HCT116 (cell line): Measurements from ENCODE around the gene NT5DC2. TPM values are rescaled to one million over a fixed set of nuclear protein-coding genes. Genes with fewer than 3 reads are reported as not detected.

Experiments used
- ATAC-seq: fragments of 200-7000 bp; cut with Tn5 transposase; 2 replicates; pipeline ENCODE4 v1.9.1; 2020; ENCODE audit warnings: mild to moderate bottlenecking, moderate library complexity
- BruUV-seq: library from RNA; stranded (reverse); fragments of 400-500 nt; replicated peaks from 2 replicates; lab custom pipeline; 2021; lab: Mats Ljungman, UMichigan
- CTCF ChIA-PET: fragments of 300-600 bp; sonication (Branson Sonifier 250); formaldehyde crosslinking; loops from one replicate; lab custom pipeline; 2021; ENCODE audit warnings: antibody characterized with exemption; lab: Charles Lee
- POLR2A ChIA-PET: fragments of 300-600, 350-600 bp; sonication (Branson Sonifier 250); formaldehyde crosslinking; loops from one replicate; lab custom pipeline; 2021; ENCODE audit warnings: antibody characterized with exemption; lab: Charles Lee
- RAD21 ChIA-PET, 2 experiments: fragments of 300-600 bp; sonication (Branson Sonifier 250); formaldehyde crosslinking; loops; one replicate each; lab custom pipeline; 2023; ENCODE audit warnings: low total read pairs in 2 of 2; ENCODE audit not compliant: uncharacterized antibody in 2 of 2, unreplicated experiment in 2 of 2, low non-redundant PET in 1 of 2; lab: Charles Lee
- DNase-seq: peaks from one replicate; pipeline ENCODE4 v3.0.0-alpha.2; 2010; ENCODE audit warnings: low read depth, low spot score
- H2AFZ ChIP-seq: fragments of 200-600 bp; shearing (Covaris generic), sonication (generic); 2 replicates; pipeline ENCODE4 v1.6.1; 2017; ENCODE audit warnings: low read depth, mixed run types, mixed read lengths, antibody characterized with exemption, low read length; ENCODE audit not compliant: poor library complexity, severe bottlenecking
- H3K27ac ChIP-seq: 2 replicates; pipeline ENCODE4 v1.5.1; 2012; ENCODE audit warnings: low read depth, low read length
- H3K27me3 ChIP-seq: fragments of 200-600 bp; sonication (generic); 2 replicates; pipeline ENCODE4 v1.6.1; 2016; ENCODE audit warnings: mixed run types, low read length, mixed read lengths; ENCODE audit not compliant: insufficient read depth
- H3K36me3 ChIP-seq, 2 experiments: fragments of 200-500 bp in 1 of 2; fragments of 200-600 bp in 1 of 2; sonication (Bioruptor generic) in 1 of 2; sonication (generic) in 1 of 2; 2 replicates each; pipeline versions ENCODE4 v1.5.1 to v1.6.1; 2014 to 2016; ENCODE audit warnings: low read length in 2 of 2, inconsistent platforms in 1 of 2, mixed read lengths in 1 of 2, mixed run types in 1 of 2; ENCODE audit not compliant: insufficient read depth in 2 of 2, control insufficient read depth in 1 of 2
- H3K4me1 ChIP-seq, 2 experiments: fragments of 200-600 bp in 1 of 2; sonication (generic) in 1 of 2; 2 replicates each; pipeline versions ENCODE4 v1.5.1 to v1.6.1; 2012 to 2017; ENCODE audit warnings: low read length in 2 of 2, inconsistent platforms in 1 of 2, mild to moderate bottlenecking in 1 of 2, mixed read lengths in 1 of 2, mixed run types in 1 of 2, moderate library complexity in 1 of 2; ENCODE audit not compliant: insufficient read depth in 2 of 2, control insufficient read depth in 1 of 2
- H3K4me2 ChIP-seq: fragments of 200-600 bp; sonication (generic); 2 replicates; pipeline ENCODE4 v1.6.1; 2017; ENCODE audit warnings: mixed run types, low read length, mixed read lengths
- H3K4me3 ChIP-seq, 2 experiments: fragments of 200-600 bp in 1 of 2; sonication (generic) in 1 of 2; replicated peaks in 1 of 2; 2 replicates each; pipeline ENCODE4 v1.5.1; 2011 to 2016; ENCODE audit warnings: low read length in 2 of 2, control low read depth in 1 of 2, low read depth in 1 of 2, mild to moderate bottlenecking in 1 of 2, mixed read lengths in 1 of 2, mixed run types in 1 of 2
- H3K79me2 ChIP-seq: fragments of 200-600 bp; sonication (generic); 2 replicates; pipeline ENCODE4 v1.6.1; 2017; ENCODE audit warnings: mild to moderate bottlenecking, mixed run types, low read length, moderate library complexity, mixed read lengths; ENCODE audit not compliant: insufficient read depth
- H3K9ac ChIP-seq: fragments of 200-600 bp; sonication (generic); 2 replicates; pipeline ENCODE4 v1.6.1; 2016; ENCODE audit warnings: low read length, mixed read lengths
- H3K9me2 ChIP-seq: fragments of 200-600 bp; sonication (generic), shearing (Covaris generic); 2 replicates; pipeline ENCODE4 v1.6.1; 2017; ENCODE audit warnings: mixed run types, mild to moderate bottlenecking, moderate library complexity; ENCODE audit not compliant: insufficient read depth
- H3K9me3 ChIP-seq, 2 experiments: fragments of 200-500 bp in 1 of 2; fragments of 200-600 bp in 1 of 2; sonication (Bioruptor generic) in 1 of 2; sonication (generic) in 1 of 2; 2 replicates each; pipeline ENCODE4 v1.6.1; 2014 to 2017; ENCODE audit warnings: low read length in 2 of 2, mixed read lengths in 2 of 2, inconsistent platforms in 1 of 2, low read depth in 1 of 2, mild to moderate bottlenecking in 1 of 2, mixed run types in 1 of 2, moderate library complexity in 1 of 2; ENCODE audit not compliant: control insufficient read depth in 1 of 2, insufficient read depth in 1 of 2
- H4K20me1 ChIP-seq: fragments of 200-600 bp; sonication (generic), shearing (Covaris generic); 2 replicates; pipeline ENCODE4 v1.6.1; 2017; ENCODE audit warnings: mixed run types, mild to moderate bottlenecking, moderate library complexity; ENCODE audit not compliant: insufficient read depth
- CEBPB ChIP-seq: IDR thresholded peaks from 2 replicates; pipeline ENCODE4 v1.6.1; 2012; ENCODE audit warnings: low read depth
- CTCF ChIP-seq, 3 experiments: fragments of 200-600 bp in 1 of 3; sonication (generic) in 1 of 3; IDR thresholded peaks in 2 of 3; conservative IDR thresholded peaks in 1 of 3; 2 replicates each; pipeline ENCODE4 v1.5.1; 2012 to 2017; ENCODE audit warnings: low read depth in 2 of 3, low read length in 2 of 3, antibody characterized with exemption in 1 of 3, borderline replicate concordance in 1 of 3, control low read depth in 1 of 3, mild to moderate bottlenecking in 1 of 3, mixed read lengths in 1 of 3, mixed run types in 1 of 3, moderate library complexity in 1 of 3; ENCODE audit not compliant: insufficient read depth in 1 of 3
- ELF1 ChIP-seq: IDR thresholded peaks from 2 replicates; pipeline ENCODE4 v1.6.1; 2012; ENCODE audit warnings: low read depth, borderline replicate concordance
- MAX ChIP-seq: IDR thresholded peaks from 2 replicates; pipeline ENCODE4 v1.6.1; 2012
- REST ChIP-seq: IDR thresholded peaks from 2 replicates; pipeline ENCODE4 v1.6.1; 2012; ENCODE audit warnings: low read depth
- SIN3A ChIP-seq: IDR thresholded peaks from 2 replicates; pipeline ENCODE4 v1.6.1; 2012; ENCODE audit warnings: low read depth
- SRF ChIP-seq: IDR thresholded peaks from 2 replicates; pipeline ENCODE4 v1.6.1; 2012; ENCODE audit warnings: low read depth
- YY1 ChIP-seq: IDR thresholded peaks from 2 replicates; pipeline ENCODE4 v1.6.1; 2011; ENCODE audit warnings: low read length, low read depth, moderate library complexity, mild to moderate bottlenecking; ENCODE audit not compliant: insufficient replicate concordance; ENCODE audit errors: extremely low read depth
- ZNF274 ChIP-seq: fragments of 200-500 bp; sonication (Bioruptor generic); IDR thresholded peaks from 2 replicates; pipeline ENCODE4 v1.6.1; 2014; ENCODE audit warnings: mild to moderate bottlenecking, low read depth, low read length, inconsistent platforms
- intact Hi-C: fragments of 100-400 bp; cut with micrococcal nuclease; formaldehyde crosslinking; loops from 2 replicates; pipeline ENCODE4 v1.10.0; 2022
- total RNA-seq: library from RNA; stranded (reverse); gene quantifications from one replicate; pipeline ENCODE4 v1.2.1, GENCODE V29; 2021; ENCODE audit not compliant: unreplicated experiment

NT5DC2 gene
- total RNA-seq, 1 experiment from 2014 or later: 125 TPM

- TF ChIP-seq CTCF (IDR thresholded peaks at IDR 0.05 in 2 of 3, conservative IDR thresholded peaks at IDR 0.05 in 1 of 3; ENCODE audit: borderline replicate concordance in 1 of 3, insufficient read depth in 1 of 3, low read depth in 2 of 3, low read length in 2 of 3): no peak
- no peak for TF ChIP-seq YY1
Observed at GRCh38 chr3:52529376-52530333, 4.0 kb downstream of the NT5DC2 start (continued).

GRCh38 chr3:52528586-52529375 lies 4.9 kb downstream of the NT5DC2 start:
- no peak for ATAC-seq
- CTCF ChIA-PET: no interaction called here
- Histone ChIP-seq H3K36me3 (peaks cover 11 to 17% of the 10 kb centered on the region in 2 experiments), H3K27me3 (no peaks in the 10 kb centered on the region), H3K4me3 (no peak overlapping the region), H3K9me2 (no peaks in the 10 kb centered on the region), H3K4me2 (no peak overlapping the region), H2AFZ (no peak overlapping the region), H3K4me1 (peaks cover 7 to 18% of the 10 kb centered on the region in 2 experiments; a peak in 3 of 4 replicates), H3K9ac (no peak overlapping the region), H4K20me1 (no peaks in the 10 kb centered on the region), H3K27ac (no peak overlapping the region), H3K79me2 (peaks cover 29% of the 10 kb centered on the region), H3K9me3 (no peaks in the 10 kb centered on the region)
- no peak for DNase-seq
- POLR2A ChIA-PET: interaction anchor here (2.7 kb wide), 1 partner anchor 7 kb away, joined by 13 read pairs; the partner anchor contains the start of gene UQCC5
- RAD21 ChIA-PET: no interaction called here
- intact Hi-C loops: no loop called here
- no TSS peak for BruUV-seq
- TF ChIP-seq CEBPB (no peak), REST (no peak), SIN3A (no peak), ZNF274 (no peak), CTCF (IDR thresholded peaks at IDR 0.05 in 2 of 3, conservative IDR thresholded peaks at IDR 0.05 in 1 of 3; ENCODE audit: borderline replicate concordance in 1 of 3, insufficient read depth in 1 of 3, low read depth in 2 of 3, low read length in 2 of 3) (no peak), SRF (no peak), ELF1 (no peak), MAX (no peak)
